ENCODE results near the gene IFIT2.
"Not testable (repeated sequence)": the region's sequence is repeated elsewhere in the genome, so short reads cannot be mapped to it uniquely, and the experiment has no call there.

IFIT2 gene

DNA sequence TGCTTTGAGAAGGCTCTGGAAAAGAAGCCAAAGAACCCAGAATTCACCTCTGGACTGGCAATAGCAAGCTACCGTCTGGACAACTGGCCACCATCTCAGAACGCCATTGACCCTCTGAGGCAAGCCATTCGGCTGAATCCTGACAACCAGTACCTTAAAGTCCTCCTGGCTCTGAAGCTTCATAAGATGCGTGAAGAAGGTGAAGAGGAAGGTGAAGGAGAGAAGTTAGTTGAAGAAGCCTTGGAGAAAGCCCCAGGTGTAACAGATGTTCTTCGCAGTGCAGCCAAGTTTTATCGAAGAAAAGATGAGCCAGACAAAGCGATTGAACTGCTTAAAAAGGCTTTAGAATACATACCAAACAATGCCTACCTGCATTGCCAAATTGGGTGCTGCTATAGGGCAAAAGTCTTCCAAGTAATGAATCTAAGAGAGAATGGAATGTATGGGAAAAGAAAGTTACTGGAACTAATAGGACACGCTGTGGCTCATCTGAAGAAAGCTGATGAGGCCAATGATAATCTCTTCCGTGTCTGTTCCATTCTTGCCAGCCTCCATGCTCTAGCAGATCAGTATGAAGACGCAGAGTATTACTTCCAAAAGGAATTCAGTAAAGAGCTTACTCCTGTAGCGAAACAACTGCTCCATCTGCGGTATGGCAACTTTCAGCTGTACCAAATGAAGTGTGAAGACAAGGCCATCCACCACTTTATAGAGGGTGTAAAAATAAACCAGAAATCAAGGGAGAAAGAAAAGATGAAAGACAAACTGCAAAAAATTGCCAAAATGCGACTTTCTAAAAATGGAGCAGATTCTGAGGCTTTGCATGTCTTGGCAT, 4.8 kb downstream of the IFIT2 start:
- H3K4me3 ChIP-seq (ENCODE audit: low read depth, low read length): no peak overlapping the region

DNA sequence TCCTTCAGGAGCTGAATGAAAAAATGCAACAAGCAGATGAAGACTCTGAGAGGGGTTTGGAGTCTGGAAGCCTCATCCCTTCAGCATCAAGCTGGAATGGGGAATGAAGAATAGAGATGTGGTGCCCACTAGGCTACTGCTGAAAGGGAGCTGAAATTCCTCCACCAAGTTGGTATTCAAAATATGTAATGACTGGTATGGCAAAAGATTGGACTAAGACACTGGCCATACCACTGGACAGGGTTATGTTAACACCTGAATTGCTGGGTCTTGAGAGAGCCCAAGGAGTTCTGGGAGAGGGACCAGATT, 5.4 kb downstream of the IFIT2 start:
- H3K4me3 ChIP-seq (ENCODE audit: low read depth, low read length): no peak overlapping the region

DNA sequence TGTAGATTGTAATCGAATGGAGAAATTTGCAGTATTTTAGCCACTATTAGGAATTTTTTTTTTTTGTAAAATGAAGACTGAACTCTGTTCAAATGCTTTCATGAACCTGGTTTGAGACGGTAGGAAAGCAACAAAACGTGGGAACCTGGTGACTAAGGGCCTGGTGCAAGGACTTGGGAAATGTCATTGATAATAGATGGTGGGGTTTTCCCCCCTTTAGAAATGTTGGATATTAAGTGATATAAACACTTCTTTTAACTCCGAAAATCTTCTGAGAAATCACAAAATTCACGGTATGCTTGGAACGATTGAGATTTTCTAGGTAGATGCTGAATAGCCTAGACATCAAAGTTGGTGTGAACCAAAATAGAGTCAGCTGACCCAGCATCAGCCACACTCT, 6.4 kb downstream of the IFIT2 start:
- no peak overlapping the region for H3K4me3 ChIP-seq (ENCODE audit: low read depth, low read length)

DNA sequence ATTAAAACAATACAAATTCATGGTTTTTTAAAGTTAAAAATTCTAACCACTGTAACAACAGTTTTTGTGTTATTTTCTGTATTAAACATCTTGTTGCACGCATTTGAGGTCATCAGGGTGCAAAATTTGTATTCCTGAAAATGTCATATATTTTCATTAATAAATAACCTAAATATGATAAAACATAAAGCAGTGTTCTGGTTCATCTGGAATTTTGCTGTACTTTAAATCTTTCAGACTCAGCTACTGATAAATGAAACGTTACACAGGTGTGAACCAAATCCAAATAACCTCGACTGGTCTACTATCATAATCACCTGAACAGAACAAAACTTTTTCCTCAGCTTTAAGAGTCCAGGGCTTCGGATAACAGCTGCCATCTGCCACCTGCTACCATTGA, 6.9 kb downstream of the IFIT2 start:
- H3K4me3 ChIP-seq (ENCODE audit: low read depth, low read length): no peak overlapping the region

DNA sequence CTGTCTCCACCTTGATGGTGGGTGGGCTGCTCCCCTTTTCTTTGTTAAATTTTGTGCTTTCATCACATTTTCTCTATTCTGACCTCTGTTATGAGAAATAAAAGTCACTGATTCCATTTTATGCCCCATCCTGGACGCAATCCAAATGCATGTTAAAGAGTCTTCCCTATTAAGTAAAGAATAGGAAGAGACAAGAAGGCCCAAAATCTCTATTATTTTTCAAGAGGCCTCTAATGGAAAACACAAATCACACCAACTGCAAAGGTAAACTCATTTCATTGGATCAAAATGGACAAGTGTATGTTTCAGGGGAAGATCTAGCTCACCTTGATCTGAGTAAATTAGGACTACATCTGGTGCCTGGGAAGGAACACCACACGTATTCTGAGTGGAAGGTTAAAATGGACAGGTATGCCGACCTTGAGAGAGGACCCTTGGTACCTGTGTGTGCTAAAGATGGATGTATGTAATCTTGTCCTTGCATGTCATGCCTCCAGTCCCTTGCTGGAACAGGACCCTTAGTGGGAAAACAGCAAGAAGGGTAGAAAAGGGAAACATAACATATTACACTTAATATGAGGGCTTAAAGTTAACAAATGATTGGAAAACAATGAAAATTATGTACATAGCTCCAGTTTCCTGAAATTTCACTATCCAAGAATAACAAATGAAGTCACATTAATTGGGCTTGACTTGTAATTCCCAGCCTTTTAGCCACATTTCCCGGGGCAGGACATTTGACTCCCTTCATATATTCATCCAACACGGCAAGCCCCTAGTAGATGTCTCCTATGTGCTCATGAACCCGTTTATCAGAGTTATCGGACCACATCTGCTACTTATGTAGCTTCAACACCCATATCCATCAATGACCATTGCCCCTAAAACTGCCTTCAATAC, 7.6 kb downstream of the IFIT2 start:
- no peak overlapping the region for H3K4me3 ChIP-seq (ENCODE audit: low read depth, low read length)

DNA sequence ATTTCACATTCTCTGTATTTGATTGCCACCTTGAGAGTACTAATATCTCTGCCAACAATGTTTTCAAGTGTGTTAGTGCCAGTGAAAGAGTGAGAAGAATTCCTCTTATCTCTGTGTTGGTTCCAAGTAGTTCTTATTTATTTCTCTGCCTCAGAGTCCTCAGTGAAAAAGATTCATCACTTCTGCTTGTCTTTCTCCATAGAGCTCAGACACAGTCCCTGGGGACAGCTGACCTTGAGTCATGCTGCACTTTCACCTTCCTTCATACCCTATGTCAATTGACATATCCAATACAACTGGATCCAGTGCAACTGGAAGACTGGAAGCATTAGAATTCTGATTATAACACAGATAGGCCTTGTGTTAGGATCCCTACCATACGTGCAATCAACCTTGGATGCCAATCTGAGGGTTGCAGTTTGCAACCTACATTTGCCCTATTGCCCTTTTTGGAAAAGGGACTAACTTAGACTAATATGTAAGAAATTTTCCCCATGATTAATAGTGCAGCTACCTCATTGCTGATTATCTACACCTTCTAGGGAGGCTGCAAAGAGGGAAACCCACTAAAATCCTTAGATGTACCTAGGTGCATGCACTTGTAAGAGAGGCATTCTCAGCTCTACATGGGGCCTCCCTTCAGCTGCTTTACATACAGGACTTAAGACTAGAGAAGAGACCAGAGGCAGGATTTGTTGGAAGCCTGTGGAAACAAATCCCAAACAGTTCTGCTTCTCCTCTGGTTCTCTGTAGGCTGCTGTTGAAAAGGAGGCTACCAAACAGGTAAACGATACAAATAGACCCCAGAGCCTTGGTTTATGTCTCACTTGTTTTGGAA, 8.4 kb downstream of the IFIT2 start:
- H3K4me3 ChIP-seq (ENCODE audit: low read depth, low read length): no peak overlapping the region

DNA sequence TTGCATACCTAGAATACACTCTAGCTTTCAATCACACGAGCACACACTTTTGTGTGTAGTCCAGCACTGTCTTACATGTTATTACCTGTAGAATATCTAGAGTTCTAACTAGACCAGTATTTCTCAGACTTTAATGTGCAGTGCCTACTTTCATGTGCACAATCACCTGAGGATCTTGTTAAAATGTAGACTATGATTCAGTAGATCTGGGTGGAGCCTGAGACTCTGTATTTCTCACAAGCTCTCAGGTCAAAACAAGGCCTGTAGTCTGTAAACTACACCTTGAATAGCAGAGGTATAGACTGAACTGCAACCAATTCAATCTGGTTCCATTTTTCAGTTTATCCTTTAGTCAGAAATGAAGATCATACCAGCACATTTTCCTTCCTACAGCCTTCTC, 11.1 kb downstream of the IFIT2 start:
- H3K4me3 ChIP-seq (ENCODE audit: low read depth, low read length): no peak overlapping the region

DNA sequence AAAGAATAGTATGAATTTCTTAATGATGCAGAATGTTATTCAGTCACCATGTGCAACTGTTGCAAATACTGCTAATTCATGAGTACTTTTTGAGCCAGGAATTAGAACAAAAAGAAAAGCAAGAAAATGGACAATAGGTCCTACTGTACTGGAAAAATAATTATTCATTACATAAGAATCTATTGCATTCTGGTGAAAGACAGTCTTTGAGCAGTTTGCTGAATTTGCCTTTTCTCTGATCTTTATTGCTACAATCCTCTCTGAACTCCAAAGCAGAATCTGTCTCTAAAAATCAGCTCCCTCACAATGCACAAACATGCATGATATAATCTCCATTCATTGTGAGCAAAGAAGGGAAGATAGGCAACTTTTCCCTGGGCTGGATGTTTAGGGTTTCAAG, 12.8 kb downstream of the IFIT2 start:
- H3K4me3 ChIP-seq (ENCODE audit: low read depth, low read length): no peak overlapping the region

DNA sequence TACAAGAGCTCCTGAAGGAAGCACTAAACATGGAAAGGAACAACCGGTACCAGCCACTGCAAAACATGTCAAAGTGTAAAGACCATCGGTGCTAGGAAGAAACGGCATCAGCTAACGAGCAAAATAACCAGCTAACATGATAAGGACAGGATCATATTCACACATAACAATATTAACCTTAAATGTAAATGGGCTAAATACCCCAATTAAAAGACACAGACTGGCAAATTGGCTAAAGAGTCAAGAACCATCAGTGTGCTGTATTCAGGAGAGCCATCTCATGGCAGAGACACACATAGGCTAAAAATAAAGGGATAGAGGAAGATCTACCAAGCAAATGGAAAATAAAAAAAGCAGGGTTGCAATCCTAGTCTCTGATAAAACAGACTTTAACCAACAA, 16.2 kb downstream of the IFIT2 start:
- not testable (repeated sequence) for H3K4me3 ChIP-seq (ENCODE audit: low read depth, low read length)

DNA sequence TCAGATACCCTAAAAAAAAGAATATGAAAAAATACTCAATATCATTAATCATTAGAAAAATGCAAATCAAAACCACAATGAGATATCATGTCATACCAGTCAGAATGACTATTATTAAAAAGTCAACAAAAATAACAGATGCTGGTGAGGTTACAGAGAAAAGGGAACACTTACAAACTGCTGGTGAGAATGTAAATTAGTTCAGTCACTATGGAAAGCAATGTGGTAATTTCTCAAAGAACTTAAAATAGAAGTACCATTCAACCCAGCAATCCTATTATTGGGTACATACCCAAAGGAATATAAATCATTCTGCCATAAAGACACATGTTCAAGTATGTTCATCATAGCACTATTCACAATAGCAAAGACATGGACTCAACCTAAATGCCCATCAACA, 23.2 kb downstream of the IFIT2 start:
- H3K4me3 ChIP-seq (ENCODE audit: low read depth, low read length): not testable (repeated sequence)

DNA sequence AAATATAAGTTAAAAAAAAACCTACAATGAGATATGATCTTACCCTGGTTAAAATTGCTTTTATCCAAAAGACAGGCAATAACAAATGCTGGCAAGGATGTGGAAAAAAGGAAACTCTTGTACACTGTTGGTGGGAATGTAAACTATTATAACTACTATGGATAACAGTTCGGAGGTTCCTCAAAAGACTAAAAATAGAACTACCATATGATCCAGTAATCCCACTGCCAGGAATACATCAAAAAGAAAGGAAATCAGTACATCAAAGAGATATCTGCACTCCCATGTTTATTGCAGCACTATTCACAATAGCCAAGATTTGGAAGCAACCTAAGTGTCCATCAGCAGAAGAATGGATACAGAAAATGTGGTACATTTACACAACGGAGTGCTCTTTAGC, 24.0 kb downstream of the IFIT2 start:
- H3K4me3 ChIP-seq (ENCODE audit: low read depth, low read length): not testable (repeated sequence)

DNA sequence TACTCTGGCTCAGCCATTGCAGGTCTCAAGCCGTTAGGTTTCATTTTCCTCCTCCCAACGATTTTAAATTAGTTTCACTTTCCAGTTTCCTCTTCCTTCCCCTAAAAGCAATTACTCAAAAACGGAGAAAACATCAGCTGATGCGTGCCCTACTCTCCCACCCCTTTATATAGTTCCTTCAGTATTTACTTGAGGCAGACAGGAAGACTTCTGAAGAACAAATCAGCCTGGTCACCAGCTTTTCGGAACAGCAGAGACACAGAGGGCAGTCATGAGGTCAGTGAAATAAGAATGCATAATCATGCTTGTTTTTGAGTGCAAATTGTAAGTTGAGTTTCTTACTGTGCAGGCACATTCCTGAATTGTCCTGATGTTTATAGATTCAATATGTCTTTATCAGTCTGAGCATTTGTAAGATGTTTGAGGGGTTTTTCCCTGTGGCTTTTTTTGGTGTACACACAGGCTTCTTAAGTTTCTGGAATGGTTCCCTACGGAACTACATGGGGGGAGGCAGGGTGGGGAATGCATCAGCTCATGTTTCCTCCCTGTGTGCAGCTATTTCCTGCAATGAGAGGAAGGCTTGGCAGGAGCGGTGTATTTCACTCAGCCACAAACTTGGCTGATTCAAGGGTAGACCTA, 26.1 kb downstream of the IFIT2 start, which contains the start of gene IFIT3:
Gene IFIT3 (plus strand): TSS at position 195 of the 639 bp plus-strand sequence. CDS start 77 bp downstream, at position 272.
- H3K4me3 ChIP-seq (ENCODE audit: low read depth, low read length): no peak within 1 kb of the TSS

DNA sequence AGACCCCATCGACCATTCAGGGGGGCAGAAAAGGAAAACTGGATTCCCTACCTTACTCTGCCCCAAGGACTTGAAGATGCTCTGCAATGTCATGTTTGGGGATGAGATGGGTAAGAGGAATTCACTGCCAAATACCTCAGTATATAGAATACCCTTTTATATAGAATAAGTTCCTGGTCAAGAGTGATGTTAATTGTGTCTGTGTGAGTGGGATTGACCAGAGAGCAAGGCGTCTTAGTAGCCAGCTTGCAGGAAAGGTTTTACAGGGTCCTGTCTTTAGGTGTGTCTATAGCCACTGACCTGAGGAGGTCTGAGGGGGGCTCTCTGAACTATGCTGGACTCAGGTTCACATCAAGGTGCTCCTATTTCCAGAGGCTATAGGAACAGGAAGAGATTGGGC, 27.3 kb downstream of the IFIT2 start:
- H3K4me3 ChIP-seq (ENCODE audit: low read depth, low read length): no peak overlapping the region

DNA sequence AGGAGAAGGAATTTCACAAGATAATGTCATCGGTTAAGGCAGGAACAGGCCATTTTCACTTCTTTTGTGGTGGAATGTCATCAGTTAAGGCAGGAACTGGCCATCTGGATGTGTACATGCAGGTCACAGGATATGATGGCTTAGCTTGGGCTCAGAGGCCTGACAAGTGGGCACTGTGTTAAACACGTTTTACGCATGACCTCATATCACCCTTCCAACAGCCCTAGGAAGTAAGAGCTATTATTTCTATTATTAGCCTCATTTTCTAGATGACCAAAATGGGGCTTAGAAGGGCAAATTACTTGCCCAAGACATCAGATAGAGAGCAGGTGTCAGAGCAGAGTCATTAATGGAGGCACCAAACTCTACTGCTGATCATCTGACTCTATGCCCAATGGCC, 28.2 kb downstream of the IFIT2 start:
- H3K4me3 ChIP-seq (ENCODE audit: low read depth, low read length): not testable (repeated sequence)

DNA sequence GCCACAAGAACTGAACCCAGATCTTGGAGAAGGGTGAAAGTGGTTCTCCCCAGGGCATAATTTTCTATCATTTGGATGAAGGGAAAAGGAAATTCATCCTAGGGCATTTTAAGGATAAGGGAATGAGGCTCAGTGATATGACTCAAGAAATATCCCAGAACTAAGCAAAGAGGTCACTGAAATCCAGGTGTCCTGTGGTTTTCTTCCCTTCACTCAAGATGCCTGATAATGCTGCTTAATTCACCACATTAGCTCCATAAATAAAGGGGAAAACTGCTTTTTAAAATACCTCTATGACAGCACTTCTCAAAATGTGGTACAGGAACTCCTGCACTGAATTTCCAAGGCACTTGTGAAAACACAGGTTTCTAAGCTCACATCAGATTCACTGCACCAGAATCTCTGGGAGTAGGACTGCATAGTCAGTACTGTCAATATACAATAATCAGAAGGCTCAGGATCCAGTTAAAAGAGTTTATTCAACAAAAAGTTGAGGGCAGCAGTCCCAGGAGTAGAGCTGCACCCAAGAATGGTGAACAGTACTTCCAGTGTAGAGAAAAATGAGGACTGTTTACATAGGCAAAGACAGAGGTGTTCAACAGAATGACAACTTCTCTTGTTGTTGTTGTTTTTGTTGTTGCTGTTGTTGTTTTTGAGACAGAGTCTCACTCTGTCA, 28.8 kb downstream of the IFIT2 start:
- no peak overlapping the region for H3K4me3 ChIP-seq (ENCODE audit: low read depth, low read length)

DNA sequence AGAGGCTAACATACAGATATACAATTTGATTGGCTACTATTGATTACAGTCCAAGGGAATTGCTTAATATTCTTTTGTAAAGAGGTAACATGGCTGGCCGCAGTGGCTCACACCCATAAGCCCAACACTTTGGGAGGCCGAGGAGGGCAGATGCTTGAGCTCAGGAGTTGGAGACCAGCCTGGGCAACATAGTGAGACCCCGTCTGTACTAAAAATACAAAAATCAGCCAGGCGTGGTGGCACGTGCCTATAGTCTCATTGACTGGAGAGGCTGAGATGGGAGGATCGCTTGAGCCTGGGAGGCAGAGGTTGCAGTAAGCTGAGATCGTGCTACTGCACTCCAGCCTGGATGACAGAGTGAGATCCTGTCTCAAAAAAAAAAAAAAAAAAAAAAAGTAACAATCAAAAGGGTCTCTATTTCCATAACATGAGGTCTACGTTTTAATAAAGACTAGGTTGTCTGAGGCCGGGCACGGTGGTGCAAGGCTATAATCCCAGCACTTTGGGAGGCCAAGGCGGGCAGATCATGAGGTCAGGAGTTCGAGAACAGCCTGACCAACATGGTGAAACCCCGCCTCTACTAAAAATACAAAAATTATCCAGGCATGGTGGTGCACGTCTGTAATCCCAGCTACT, 29.8 kb downstream of the IFIT2 start:
- not testable (repeated sequence) for H3K4me3 ChIP-seq (ENCODE audit: low read depth, low read length)

DNA sequence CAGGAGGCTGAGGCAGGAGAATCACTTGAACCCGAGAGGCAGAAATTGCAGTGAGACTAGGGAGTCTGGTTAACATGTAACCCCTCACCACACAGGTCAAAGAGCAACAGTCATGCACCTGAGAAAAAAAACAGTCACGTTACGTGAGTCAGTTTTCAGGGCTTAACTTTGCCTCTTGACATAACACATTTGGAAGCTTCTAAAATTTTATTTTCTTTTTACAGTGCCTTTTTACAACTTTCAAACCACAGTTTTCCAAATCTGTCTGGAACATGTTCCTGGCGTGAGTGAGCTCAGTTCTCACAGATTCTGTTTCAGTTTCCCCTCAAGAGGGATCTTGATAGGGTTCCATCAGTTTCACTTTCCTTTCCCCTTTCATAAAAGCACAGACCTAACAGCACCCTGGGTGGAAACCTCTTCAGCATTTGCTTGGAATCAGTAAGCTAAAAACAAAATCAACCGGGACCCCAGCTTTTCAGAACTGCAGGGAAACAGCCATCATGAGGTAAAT, 30.3 kb downstream of the IFIT2 start:
- no peak overlapping the region for H3K4me3 ChIP-seq (ENCODE audit: low read depth, low read length)

DNA sequence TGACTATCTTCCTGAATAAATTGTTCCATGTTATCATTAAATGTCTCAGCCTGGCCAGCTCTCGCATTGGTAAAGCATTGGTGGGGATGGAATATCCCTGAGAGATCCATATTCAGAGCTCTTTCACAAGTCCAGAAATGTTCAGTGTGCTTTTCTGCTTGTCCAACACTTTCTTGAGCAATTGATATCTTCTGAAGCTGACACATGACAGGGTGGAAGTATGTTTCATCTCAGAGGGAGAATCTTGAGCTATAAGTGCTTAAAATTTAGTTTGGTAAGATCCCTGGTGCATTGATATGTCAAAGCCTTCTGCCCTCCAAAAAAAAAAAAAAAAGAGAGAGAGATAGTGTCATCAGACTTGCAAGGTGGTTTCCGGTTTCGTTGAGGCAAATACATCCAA, 33.4 kb downstream of the IFIT2 start:
- no peak overlapping the region for H3K4me3 ChIP-seq (ENCODE audit: low read depth, low read length)

DNA sequence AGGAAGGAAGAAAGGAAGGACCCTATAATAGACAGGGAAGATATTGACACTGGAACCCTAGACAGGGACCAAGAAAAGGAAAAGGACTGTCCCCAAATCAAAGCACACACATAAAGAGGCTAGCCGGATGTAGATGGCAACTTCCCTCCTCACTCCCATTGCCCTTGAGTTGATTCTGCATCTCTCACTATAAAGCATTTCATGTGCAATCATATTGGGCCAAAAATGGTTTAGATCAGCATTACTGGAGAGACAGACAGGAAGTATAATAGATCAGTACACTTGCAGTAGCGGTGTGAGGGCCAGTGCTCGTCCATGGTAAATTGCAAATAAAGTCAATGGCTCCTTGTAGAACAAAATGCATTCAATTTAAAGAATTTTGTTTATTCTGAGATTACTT, 34.4 kb downstream of the IFIT2 start:
- no peak overlapping the region for H3K4me3 ChIP-seq (ENCODE audit: low read depth, low read length)

DNA sequence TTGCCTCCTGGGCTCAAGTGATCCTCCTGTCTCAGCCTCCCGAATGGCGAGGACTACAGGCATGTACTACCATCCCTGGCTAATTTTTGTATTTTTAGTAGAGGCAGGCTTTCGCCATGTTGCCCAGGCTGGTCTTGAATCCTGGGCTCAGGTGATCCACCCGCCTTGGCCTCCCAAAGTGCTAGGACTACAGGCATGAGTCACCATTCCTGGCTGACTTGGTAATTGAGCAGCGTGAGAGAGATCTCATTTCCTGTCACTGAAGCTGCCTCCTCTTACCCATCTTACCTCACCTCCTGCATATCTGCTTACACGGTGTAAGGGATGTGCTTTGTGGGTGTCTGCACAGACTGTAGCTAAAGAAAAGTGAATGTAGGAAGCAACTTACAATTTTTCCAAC, 35.6 kb downstream of the IFIT2 start:
- no peak overlapping the region for H3K4me3 ChIP-seq (ENCODE audit: low read depth, low read length)

Data from iPS-11a (cell line).